Prostate gland (tissue), 2 donors: ENCODE data around the gene PLPPR1. TPM values are rescaled to one million over a fixed set of nuclear protein-coding genes. Genes with fewer than 3 reads are reported as not detected.
"Not testable (repeated sequence)": the region's sequence is repeated elsewhere in the genome, so short reads cannot be mapped to it uniquely, and the experiment has no call there.

ENCODE experiments used
- DNase-seq: peaks from one replicate; pipeline ENCODE4 v3.0.0-alpha.2; 2019; ENCODE audit warnings: low spot score
- H3K27ac ChIP-seq, 2 donors: fragments of 200-600 bp; sonication (generic); 2 replicates each; pipeline ENCODE4 v1.5.1; 2017 to 2019
- H3K27me3 ChIP-seq: fragments of 200-600 bp; sonication (generic); replicated peaks from 2 replicates; pipeline ENCODE4 v1.5.1; 2019; ENCODE audit not compliant: insufficient read depth
- H3K36me3 ChIP-seq, 2 donors: fragments of 200-600 bp; sonication (generic); 1 replicate in 1 of 2; 2 replicates in 1 of 2; pipeline versions ENCODE4 v1.5.1 to v1.8.1; 2017 to 2019
- H3K4me1 ChIP-seq: fragments of 200-600 bp; sonication (generic); replicated peaks from 2 replicates; pipeline ENCODE4 v1.5.1; 2019
- H3K4me3 ChIP-seq, 2 donors: fragments of 200-600 bp; sonication (generic); 2 replicates each; pipeline ENCODE4 v1.5.1; 2017 to 2019
- H3K9me3 ChIP-seq: fragments of 200-600 bp; sonication (generic); 2 replicates; pipeline ENCODE4 v1.5.1; 2017
- CTCF ChIP-seq, 4 experiments: fragments of 200-600 bp in 2 of 4; fragments of 450-650 bp in 2 of 4; sonication (generic) in 2 of 4; IDR thresholded peaks; 1 replicate in 3 of 4; 2 replicates in 1 of 4; pipeline ENCODE4 v1.5.1; 2016 to 2019; ENCODE audit warnings: antibody characterized with exemption in 4 of 4, mild to moderate bottlenecking in 2 of 4, moderate library complexity in 2 of 4
- POLR2A ChIP-seq: fragments of 450-650 bp; IDR thresholded peaks from one replicate; pipeline ENCODE4 v1.6.1; 2016; ENCODE audit warnings: antibody characterized with exemption, mild to moderate bottlenecking
- POLR2AphosphoS5 ChIP-seq: sonication (generic); formaldehyde crosslinking; IDR thresholded peaks from one replicate; pipeline ENCODE4 v1.6.1; 2017; ENCODE audit warnings: antibody characterized with exemption
- WGBS: methylation state at CpG from one replicate; pipeline ENCODE4 v1.1.5; 2018; 5-methylcytosine and 5-hydroxymethylcytosine counted together
- intact Hi-C: fragments of 100-400 bp; cut with DNase I; formaldehyde crosslinking; loops from one replicate; pipeline ENCODE4 v1.14.2; 2022
- total RNA-seq, 2 donors: library from RNA; depleted of rRNA; stranded (reverse); fragments of >200 nt; gene quantifications; one replicate each; pipeline ENCODE4 v1.1.0, GENCODE V29; 2016

The PLPPR1 gene
- total RNA-seq, 2 donors from 2014 or later, result 2.8 TPM; not detected in 1

- DNase-seq, result no peak
- no peaks in the 10 kb centered on the region for H3K9me3 ChIP-seq
- no peak overlapping the region for H3K27ac ChIP-seq
- TF ChIP-seq POLR2A (no peak), CTCF (IDR thresholded peaks at IDR 0.05) (no peak), POLR2AphosphoS5 (no peak)
- intact Hi-C loops, result no loop called here
- no peak overlapping the region for H3K4me3 ChIP-seq
- no peaks in the 10 kb centered on the region for H3K36me3 ChIP-seq
- H3K27me3 ChIP-seq, result no peaks in the 10 kb centered on the region
- WGBS, result 88% methylated on average over 8 of the region's 8 CpGs
- H3K4me1 ChIP-seq, result no peaks in the 10 kb centered on the region
Observed at GRCh38 chr9:101274971-101275768, 246.6 kb downstream of the PLPPR1 start.

DNA sequence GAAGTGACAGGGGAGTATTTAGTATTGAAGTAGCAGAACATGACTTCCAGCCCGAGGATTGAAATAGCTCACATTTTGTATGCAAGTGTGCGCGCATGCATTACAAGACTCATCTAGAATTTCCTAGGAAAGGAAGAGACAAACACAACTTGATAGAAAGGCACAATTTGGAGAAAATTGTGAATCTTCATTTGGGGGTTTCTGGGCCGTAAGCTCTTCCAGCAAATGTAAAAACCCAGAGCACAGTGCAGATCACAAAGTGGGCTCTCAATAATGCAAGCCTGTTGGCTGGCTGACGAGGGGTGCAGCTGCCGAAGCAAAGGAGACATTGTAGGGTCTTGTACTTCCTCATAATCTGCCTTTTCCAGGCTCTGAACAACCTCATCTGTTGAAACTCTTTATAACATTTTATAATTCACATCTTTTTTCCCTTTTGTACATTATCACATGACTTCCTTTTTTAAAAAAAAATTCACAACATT is 247.3 kb downstream of the PLPPR1 start:
- Histone ChIP-seq H3K27ac (no peak overlapping the region), H3K27me3 (no peaks in the 10 kb centered on the region), H3K4me3 (no peak overlapping the region), H3K4me1 (no peaks in the 10 kb centered on the region), H3K36me3 (no peaks in the 10 kb centered on the region), H3K9me3 (no peaks in the 10 kb centered on the region)
- intact Hi-C loops, result no loop called here
- no peak for DNase-seq
- TF ChIP-seq POLR2A (no peak), CTCF (IDR thresholded peaks at IDR 0.05) (no peak), POLR2AphosphoS5 (no peak)
- 86% methylated on average over 6 of the region's 6 CpGs for WGBS

DNA sequence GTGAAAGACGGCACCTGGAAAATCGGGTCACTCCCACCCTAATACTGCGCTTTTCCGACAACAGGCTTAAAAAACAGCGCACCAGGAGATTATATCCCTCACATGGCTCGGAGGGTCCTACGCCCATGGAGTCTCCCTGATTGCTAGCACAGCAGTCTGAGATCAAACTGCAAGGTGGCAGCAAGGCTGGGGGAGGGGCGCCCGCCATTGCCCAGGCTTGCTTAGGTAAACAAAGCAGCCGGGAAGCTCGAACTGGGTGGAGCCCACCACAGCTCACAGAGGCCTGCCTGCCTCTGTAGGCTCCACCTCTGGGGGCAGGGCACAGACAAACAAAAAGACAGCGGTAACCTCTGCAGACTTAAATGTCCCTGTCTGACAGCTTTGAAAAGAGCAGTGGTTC is 262.5 kb downstream of the PLPPR1 start:
- H3K27me3 ChIP-seq, H3K27ac ChIP-seq, H3K4me1 ChIP-seq, H3K36me3 ChIP-seq, DNase-seq, H3K4me3 ChIP-seq, intact Hi-C loops, H3K9me3 ChIP-seq: not testable (repeated sequence)
- WGBS, result 92% methylated on average over 10 of the region's 12 CpGs

- intact Hi-C loops, result no loop called here
- Histone ChIP-seq H3K27me3 (no peaks in the 10 kb centered on the region), H3K4me3 (no peak overlapping the region), H3K36me3 (no peaks in the 10 kb centered on the region), H3K4me1 (no peaks in the 10 kb centered on the region), H3K9me3 (no peaks in the 10 kb centered on the region), H3K27ac (no peak overlapping the region)
- DNase-seq, result no peak
- TF ChIP-seq CTCF (IDR thresholded peaks at IDR 0.05) (no peak), POLR2AphosphoS5 (no peak), POLR2A (no peak)
Observed at GRCh38 chr9:101299901-101300300, 271.4 kb downstream of the PLPPR1 start.

DNA sequence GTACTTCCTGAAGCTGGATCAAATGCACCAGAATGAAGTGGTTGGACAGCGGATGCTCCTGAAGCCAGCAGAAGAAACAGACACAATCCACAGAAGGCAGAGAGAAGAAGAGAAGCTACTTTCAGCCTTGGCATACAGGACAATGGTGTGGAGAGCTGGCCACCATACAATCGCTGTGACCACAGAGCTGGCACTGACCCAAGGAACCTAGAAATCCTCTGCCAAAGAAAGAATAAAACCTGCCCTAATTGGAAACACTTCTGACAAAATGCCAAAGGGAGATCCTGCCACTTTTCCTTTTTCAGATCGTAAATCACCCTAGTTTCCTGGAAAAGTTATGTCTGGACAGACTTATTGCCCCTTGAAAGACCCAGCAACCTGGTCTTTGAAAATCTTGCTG is 278.5 kb downstream of the PLPPR1 start:
- Histone ChIP-seq H3K4me1 (no peaks in the 10 kb centered on the region), H3K27ac (no peak overlapping the region), H3K27me3 (no peaks in the 10 kb centered on the region), H3K9me3 (no peaks in the 10 kb centered on the region), H3K4me3 (no peak overlapping the region), H3K36me3 (no peaks in the 10 kb centered on the region)
- no peak for TF ChIP-seq CTCF (IDR thresholded peaks at IDR 0.05)
- no peak for TF ChIP-seq POLR2AphosphoS5
- no peak for TF ChIP-seq POLR2A
- WGBS, result 47% methylated on average over 3 of the region's 3 CpGs
- intact Hi-C loops, result no loop called here
- DNase-seq, result peak; percentile 19
